ENCODE measurements around the gene KLK7.

Gene KLK7

GRCh38 chr19:51019544-51019925 lies 35.8 kb upstream of the KLK7 start, which contains the start of gene KLK10:
Gene KLK10 (minus strand): TSS chr19:51019709. CDS start chr19:51019130, 579 bp downstream.
- Mint-ChIP-seq H3K27ac (no peak within 1 kb of the TSS), H3K9me3 (no peaks in the 10 kb centered on the region), H3K36me3 (ENCODE audit: low read depth) (peaks cover 1% of the 10 kb centered on the region), H3K4me1 (ENCODE audit: low read depth) (peaks cover 9% of the 10 kb centered on the region), H3K27me3 (ENCODE audit: low read depth) (peaks cover 60% of the 10 kb centered on the region), H3K4me3 (no peak within 1 kb of the TSS)

DNA sequence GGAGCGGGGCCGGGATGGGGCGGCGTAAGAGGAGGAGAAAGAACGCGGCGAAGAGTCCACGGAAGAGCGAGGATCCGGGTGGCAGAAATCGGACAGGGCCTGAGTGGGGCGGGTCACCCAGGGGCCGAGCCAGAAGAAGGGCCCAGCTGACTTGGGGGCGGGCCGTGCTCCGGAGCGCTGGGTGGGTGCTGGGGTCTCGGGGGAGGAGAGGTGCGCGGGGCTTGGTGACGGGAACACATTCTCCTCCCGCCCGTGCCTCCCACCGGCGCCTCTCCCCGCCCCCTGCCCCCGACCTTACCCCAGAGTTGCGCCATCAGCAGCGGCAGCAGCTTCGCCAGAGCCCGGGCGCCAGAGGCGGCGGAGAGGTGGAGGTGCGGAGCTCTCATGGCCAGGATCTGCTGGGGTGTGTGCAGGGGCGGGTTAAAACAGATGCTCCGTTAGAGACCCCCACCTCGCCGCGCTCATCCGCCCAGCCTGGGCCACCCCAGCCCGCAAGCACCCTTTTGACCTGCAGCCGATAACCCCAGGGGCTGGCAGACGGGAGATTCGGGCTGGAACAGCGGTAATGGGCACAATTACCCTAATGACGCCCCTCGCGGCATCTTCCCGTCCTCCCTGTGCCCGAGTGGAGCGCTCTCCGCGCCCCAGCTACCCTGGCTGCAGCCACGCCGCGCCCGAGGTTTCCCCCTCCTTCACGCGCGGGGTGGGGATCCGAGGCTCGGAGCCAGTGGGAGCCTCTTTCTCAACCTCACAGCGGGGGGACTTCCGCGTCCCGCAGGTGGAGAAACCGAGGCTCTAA lies 35.2 kb upstream of the KLK7 start:
- Mint-ChIP-seq H3K4me3 (no peak overlapping the region), H3K27ac (no peak overlapping the region), H3K36me3 (ENCODE audit: low read depth) (peaks cover 1% of the 10 kb centered on the region), H3K27me3 (ENCODE audit: low read depth) (peaks cover 66% of the 10 kb centered on the region), H3K4me1 (ENCODE audit: low read depth) (peaks cover 13% of the 10 kb centered on the region), H3K9me3 (no peaks in the 10 kb centered on the region)

DNA sequence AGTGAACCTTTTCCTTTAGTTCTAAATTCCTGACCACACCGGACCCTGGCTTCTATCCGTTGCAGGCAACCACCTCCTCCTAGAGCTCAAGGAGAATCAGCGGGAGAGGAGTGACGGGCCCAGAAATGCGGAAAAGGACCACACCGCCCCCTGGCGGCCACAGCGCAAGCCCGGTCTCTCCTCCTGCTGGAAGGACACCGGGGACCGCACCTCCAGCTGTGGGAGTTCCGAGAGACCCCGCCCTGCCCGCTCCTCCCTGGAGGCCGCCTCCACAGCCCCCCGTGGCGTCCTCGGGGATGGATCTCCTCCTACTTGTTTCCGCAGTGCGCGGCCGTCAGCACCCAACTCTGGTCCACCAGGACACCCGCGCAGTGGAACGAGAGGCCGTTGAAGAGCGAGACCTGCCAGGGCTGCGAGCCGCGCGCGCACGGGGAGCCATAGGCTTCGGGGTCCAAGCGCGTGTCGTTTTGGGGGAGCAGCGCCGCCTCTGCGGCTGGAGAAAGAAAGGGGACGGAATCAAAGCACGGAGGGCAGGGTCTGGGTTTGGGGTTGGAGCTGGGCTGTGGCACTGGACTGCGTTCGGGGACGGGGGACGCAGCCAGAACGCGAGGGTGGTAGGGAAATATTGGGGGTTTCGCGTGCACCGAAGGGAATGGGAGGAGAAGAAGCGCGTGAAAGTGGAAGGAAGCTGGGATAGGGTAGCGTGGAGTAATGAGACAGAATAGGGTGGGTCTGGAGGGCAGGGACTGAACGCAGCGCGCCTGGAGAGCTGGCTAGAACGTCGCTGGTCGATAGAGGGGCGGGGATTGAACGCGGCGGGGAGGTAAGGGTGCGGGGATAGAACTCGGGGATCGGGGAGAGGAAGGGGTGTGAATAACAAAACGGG lies 33.3 kb upstream of the KLK7 start:
- H3K36me3 Mint-ChIP-seq (ENCODE audit: low read depth): peaks cover 1% of the 10 kb centered on the region
- H3K27me3 Mint-ChIP-seq (ENCODE audit: low read depth): peaks cover 60% of the 10 kb centered on the region
- no peak overlapping the region for H3K27ac Mint-ChIP-seq
- H3K9me3 Mint-ChIP-seq: no peaks in the 10 kb centered on the region
- H3K4me3 Mint-ChIP-seq: no peak overlapping the region
- peaks cover 13% of the 10 kb centered on the region for H3K4me1 Mint-ChIP-seq (ENCODE audit: low read depth)

DNA sequence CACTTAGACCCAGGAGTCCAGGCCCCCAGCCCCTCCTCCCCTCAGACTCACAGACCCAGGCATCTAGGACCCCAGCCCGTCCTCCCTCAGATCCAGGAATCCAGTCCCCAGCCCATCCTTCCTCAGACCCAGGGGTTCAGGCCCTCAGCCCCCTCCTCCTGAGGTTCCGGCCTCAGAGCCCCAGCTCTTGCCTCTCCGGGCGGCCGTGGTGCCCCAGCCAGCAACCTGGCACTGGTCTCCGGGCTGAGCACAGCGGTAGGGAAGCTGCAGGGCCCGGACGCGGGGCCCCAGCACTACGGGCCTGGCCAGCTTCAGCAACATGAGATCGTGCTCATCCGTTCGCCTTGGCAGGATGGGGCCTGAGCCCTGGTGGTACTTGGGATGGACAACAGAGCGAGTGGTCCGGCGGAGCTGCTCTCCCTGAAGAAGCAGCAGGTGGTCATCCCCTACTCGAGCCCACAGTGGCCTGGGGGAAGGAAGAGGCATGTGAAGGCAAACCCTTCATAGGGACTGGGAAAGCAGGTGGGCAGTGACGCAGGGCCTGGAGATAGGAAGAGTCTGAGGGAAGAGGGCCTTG lies 32.1 kb upstream of the KLK7 start:
- peaks cover 13% of the 10 kb centered on the region for H3K4me1 Mint-ChIP-seq (ENCODE audit: low read depth)
- no peaks in the 10 kb centered on the region for H3K9me3 Mint-ChIP-seq
- H3K27me3 Mint-ChIP-seq (ENCODE audit: low read depth): peaks cover 58% of the 10 kb centered on the region
- H3K36me3 Mint-ChIP-seq (ENCODE audit: low read depth): peaks cover 1% of the 10 kb centered on the region
- no peak overlapping the region for H3K4me3 Mint-ChIP-seq
- no peak overlapping the region for H3K27ac Mint-ChIP-seq

DNA sequence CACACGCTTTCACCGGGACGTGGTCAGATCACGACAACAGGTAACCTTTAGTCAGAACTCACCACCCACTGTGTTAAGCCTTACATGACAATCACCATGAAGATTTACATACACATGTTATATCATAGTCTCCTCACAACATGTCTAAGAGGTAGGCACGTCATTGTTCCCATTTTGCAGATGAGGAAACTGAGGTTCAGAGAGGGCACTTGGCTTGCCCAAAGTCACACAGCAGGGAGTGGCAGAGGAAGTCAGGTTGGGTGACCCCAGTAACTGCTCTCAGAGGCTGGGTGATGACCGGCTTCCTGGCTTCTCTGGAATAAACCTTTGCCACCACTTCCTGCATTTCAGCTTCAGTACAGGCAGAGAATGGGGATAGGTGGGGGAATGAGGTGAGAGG lies 30.5 kb upstream of the KLK7 start:
- no peak overlapping the region for H3K27ac Mint-ChIP-seq
- H3K4me1 Mint-ChIP-seq (ENCODE audit: low read depth): peaks cover 9% of the 10 kb centered on the region
- no peak overlapping the region for H3K4me3 Mint-ChIP-seq
- H3K9me3 Mint-ChIP-seq: no peaks in the 10 kb centered on the region
- peaks cover 1% of the 10 kb centered on the region for H3K36me3 Mint-ChIP-seq (ENCODE audit: low read depth)
- H3K27me3 Mint-ChIP-seq (ENCODE audit: low read depth): peaks cover 54% of the 10 kb centered on the region

DNA sequence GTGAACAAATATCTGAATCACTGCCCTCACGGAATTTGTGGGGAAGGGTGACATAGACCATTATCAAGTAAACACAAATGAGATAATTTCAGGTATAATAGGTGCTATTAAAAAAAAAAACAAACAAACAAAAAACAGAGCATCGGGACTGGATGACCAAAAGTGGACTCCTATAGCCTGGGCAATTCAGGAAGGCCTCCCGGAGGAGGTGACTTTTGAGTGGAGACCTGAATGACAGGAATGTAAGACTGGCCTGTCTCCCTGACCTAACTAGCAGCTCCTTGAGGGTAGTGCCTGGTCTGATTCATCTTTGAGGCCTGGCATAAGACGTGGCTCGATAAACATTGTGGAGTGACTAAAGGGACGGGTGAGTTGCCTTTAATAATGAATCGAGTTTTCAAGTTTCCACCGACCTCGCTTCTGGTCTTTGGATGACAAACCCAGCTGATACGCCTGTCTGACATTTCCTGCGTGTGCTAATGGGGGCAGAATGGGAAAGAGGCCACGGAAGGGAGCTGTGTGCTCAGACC lies 29.0 kb upstream of the KLK7 start:
- Mint-ChIP-seq H3K9me3 (no peaks in the 10 kb centered on the region), H3K4me1 (ENCODE audit: low read depth) (peaks cover 5% of the 10 kb centered on the region), H3K27ac (no peak overlapping the region), H3K36me3 (ENCODE audit: low read depth) (no peaks in the 10 kb centered on the region), H3K4me3 (no peak overlapping the region), H3K27me3 (ENCODE audit: low read depth) (peaks cover 43% of the 10 kb centered on the region)

GRCh38 chr19:51010066-51010795 lies 26.5 kb upstream of the KLK7 start:
- Mint-ChIP-seq H3K36me3 (ENCODE audit: low read depth) (no peaks in the 10 kb centered on the region), H3K4me3 (no peak overlapping the region), H3K9me3 (no peaks in the 10 kb centered on the region), H3K4me1 (ENCODE audit: low read depth) (peaks cover 5% of the 10 kb centered on the region), H3K27me3 (ENCODE audit: low read depth) (peaks cover 21% of the 10 kb centered on the region), H3K27ac (no peak overlapping the region)

DNA sequence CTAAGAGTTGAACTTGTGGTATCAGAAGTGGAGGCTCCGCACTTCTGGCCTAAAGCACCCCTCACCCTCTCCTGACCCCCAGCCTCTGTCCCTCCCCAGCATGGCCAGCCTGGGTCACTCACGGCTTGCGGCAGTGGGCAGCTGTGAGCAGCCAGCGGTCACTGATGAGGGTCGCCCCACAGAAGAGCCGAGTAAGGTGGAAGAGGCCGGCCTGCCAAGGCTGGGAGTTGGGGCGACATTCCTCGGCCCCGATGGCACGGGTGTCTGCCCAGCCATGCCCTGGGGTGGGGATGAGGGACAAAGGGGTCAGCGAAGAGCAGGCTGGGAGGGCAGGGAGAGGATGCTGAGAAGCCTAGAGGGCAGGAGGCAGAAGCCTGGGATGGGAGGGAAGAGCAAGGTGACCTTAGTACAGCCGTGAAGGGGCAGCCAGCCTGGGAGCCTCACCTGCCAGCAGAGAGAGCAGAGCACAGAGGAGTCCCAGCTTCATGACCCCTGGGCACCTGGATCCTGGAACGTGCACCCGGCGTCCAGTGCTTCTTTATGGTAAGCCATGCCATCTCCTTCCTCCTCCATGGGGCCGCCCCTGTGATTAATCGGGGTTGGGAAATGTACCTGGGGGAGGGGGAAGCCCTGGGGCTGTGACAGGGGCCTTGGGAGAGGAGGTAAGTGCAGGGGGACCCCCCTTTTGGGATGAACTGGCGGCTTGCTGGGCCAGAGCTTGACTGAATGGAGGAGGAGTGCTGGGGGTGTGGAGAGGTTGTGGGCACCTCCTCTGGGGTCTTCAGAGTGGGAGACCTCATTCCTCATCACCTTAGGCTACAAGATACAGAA lies 25.6 kb upstream of the KLK7 start:
- Mint-ChIP-seq H3K36me3 (ENCODE audit: low read depth) (no peaks in the 10 kb centered on the region), H3K4me1 (ENCODE audit: low read depth) (peaks cover 1% of the 10 kb centered on the region), H3K4me3 (no peak overlapping the region), H3K9me3 (no peaks in the 10 kb centered on the region), H3K27ac (no peak overlapping the region), H3K27me3 (ENCODE audit: low read depth) (peaks cover 12% of the 10 kb centered on the region)

GRCh38 chr19:51007488-51007887 lies 23.8 kb upstream of the KLK7 start:
- H3K9me3 Mint-ChIP-seq: no peaks in the 10 kb centered on the region
- no peak overlapping the region for H3K4me3 Mint-ChIP-seq
- no peak overlapping the region for H3K27ac Mint-ChIP-seq
- H3K4me1 Mint-ChIP-seq (ENCODE audit: low read depth): no peaks in the 10 kb centered on the region
- no peaks in the 10 kb centered on the region for H3K36me3 Mint-ChIP-seq (ENCODE audit: low read depth)
- H3K27me3 Mint-ChIP-seq (ENCODE audit: low read depth): peaks cover 8% of the 10 kb centered on the region

DNA sequence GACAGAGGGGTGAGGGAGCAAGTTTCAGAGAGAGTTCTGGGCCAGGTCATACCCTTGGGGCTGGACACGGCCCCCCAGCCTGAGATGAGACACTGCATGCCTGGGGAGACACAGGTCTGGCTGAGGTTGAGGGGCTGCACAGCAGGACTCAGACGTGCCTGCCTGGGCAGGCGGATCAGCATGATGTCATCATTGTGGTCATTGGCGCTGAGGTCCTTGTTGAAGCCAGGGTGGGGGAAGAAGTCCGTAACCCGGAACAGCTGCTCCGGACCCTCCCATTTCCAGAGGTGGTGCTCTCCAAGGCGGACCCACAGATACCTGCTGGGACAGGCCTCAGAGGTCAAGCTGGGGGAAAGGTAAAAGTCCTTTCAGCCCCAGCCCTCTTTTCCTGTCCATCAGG lies 22.7 kb upstream of the KLK7 start:
- Mint-ChIP-seq H3K9me3 (no peaks in the 10 kb centered on the region), H3K4me1 (ENCODE audit: low read depth) (no peaks in the 10 kb centered on the region), H3K36me3 (ENCODE audit: low read depth) (no peaks in the 10 kb centered on the region), H3K4me3 (no peak overlapping the region), H3K27me3 (ENCODE audit: low read depth) (peaks cover 8% of the 10 kb centered on the region), H3K27ac (no peak overlapping the region)

GRCh38 chr19:51005248-51005647 lies 21.5 kb upstream of the KLK7 start:
- H3K27ac Mint-ChIP-seq: no peak overlapping the region
- H3K36me3 Mint-ChIP-seq (ENCODE audit: low read depth): no peaks in the 10 kb centered on the region
- H3K4me3 Mint-ChIP-seq: no peak overlapping the region
- no peaks in the 10 kb centered on the region for H3K4me1 Mint-ChIP-seq (ENCODE audit: low read depth)
- H3K27me3 Mint-ChIP-seq (ENCODE audit: low read depth): peaks cover 3% of the 10 kb centered on the region
- H3K9me3 Mint-ChIP-seq: no peaks in the 10 kb centered on the region

- Mint-ChIP-seq H3K27me3 (ENCODE audit: low read depth) (peaks cover 3% of the 10 kb centered on the region), H3K9me3 (no peaks in the 10 kb centered on the region), H3K4me1 (ENCODE audit: low read depth) (no peaks in the 10 kb centered on the region), H3K4me3 (no peak overlapping the region), H3K27ac (no peak overlapping the region), H3K36me3 (ENCODE audit: low read depth) (no peaks in the 10 kb centered on the region)
Observed at GRCh38 chr19:51003316-51003715, 19.6 kb upstream of the KLK7 start.

- Mint-ChIP-seq H3K27ac (no peak overlapping the region), H3K27me3 (ENCODE audit: low read depth) (peaks cover 3% of the 10 kb centered on the region), H3K4me3 (no peak overlapping the region), H3K4me1 (ENCODE audit: low read depth) (no peaks in the 10 kb centered on the region), H3K9me3 (no peaks in the 10 kb centered on the region), H3K36me3 (ENCODE audit: low read depth) (no peaks in the 10 kb centered on the region)
Observed at GRCh38 chr19:51002542-51003311, 19.0 kb upstream of the KLK7 start.

Data from T-helper 1 cell treated with Interleukin-12 subunit alpha and Interleukin-12 subunit beta and Interleukin-4 antibody, amounts not matched to agents 30 μg/mL and 1 μg/mL, for 36 hours (primary cell).